NT2/D1 (cell line): ENCODE data around the gene SH2B3.

Experiments used
- DNase-seq: peaks from one replicate; pipeline ENCODE4 v3.0.0-alpha.2; 2011; ENCODE audit warnings: low read depth, low spot score
- H3K27me3 ChIP-seq: 2 replicates; pipeline ENCODE4 v1.6.0; 2011; ENCODE audit warnings: mild to moderate bottlenecking; ENCODE audit not compliant: insufficient read length, insufficient read depth
- H3K36me3 ChIP-seq: 2 replicates; pipeline ENCODE4 v1.6.1; 2011; ENCODE audit warnings: mild to moderate bottlenecking, low read length, mixed read lengths; ENCODE audit not compliant: insufficient read depth, insufficient read length
- H3K4me1 ChIP-seq: 2 replicates; pipeline ENCODE4 v1.5.1; 2011; ENCODE audit not compliant: insufficient read depth, insufficient read length
- H3K4me3 ChIP-seq: 2 replicates; pipeline ENCODE4 v1.5.1; 2011; ENCODE audit warnings: low read depth; ENCODE audit not compliant: insufficient read length
- H3K9ac ChIP-seq: 2 replicates; pipeline ENCODE4 v1.6.0; 2011; ENCODE audit warnings: low read depth; ENCODE audit not compliant: insufficient read length
- H3K9me3 ChIP-seq: 2 replicates; pipeline ENCODE4 v1.5.1; 2011; ENCODE audit warnings: mild to moderate bottlenecking, low read length; ENCODE audit not compliant: insufficient read depth
- SUZ12 ChIP-seq: IDR thresholded peaks from 2 replicates; pipeline ENCODE4 v1.6.1; 2011; ENCODE audit not compliant: insufficient read length, insufficient read depth; ENCODE audit errors: extremely low read depth
- YY1 ChIP-seq: IDR thresholded peaks from 2 replicates; pipeline ENCODE4 v1.6.1; 2011; ENCODE audit not compliant: insufficient read length, insufficient read depth
- ZNF274 ChIP-seq: IDR thresholded peaks from 2 replicates; pipeline ENCODE4 v1.6.1; 2011; ENCODE audit warnings: mild to moderate bottlenecking, low read depth, low read length

Gene SH2B3

DNA sequence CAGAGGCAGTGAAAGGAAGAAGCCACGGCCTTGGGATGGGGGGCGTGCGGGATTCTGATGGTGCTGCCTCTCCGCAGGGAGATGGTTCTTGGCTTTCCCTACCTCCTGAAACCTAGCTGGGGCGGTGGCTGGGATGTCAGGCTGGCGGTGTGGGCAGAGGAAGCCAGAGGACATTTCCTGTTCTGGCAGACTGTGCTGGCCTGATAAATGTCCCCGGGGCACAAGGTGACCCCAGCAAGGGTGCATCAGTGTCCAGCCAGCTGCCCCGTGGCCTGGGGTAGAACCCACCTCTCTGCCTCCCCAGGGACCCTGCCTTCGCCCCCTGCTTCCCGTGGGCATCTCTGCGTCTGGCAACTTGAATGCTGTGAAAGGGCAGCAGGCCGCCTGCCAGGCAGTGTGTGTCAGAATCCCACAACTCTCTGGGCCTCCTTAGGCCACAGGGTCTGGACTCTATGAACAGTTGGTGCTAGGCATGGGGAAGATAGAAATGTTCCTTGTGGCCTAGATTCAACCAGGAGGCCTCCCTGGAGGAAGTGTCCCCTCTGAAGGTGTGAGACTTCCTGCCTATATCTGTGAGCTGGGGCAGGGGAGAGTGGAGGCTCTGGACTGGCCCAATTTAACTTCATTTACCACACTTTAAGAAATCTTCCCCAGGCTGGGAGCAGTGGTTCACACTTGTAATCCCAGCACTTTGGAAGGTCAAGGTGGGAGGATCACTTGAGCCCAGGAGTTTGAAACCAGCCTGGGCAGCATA, 4.9 kb downstream of the SH2B3 start:
- Histone ChIP-seq H3K9ac (peak overlapping the region; percentile 52), H3K9me3 (no peaks in the 10 kb centered on the region), H3K4me1 (peaks cover 52% of the 10 kb centered on the region), H3K36me3 (peaks cover 23% of the 10 kb centered on the region), H3K27me3 (no peaks in the 10 kb centered on the region), H3K4me3 (no peak overlapping the region)
- DNase-seq = no peak
- TF ChIP-seq ZNF274 = no peak
- TF ChIP-seq SUZ12 = no peak
- no peak for TF ChIP-seq YY1

- no peaks in the 10 kb centered on the region for H3K27me3 ChIP-seq
- no peak for DNase-seq
- no peak overlapping the region for H3K4me3 ChIP-seq
- no peaks in the 10 kb centered on the region for H3K9me3 ChIP-seq
- H3K4me1 ChIP-seq = peaks cover 52% of the 10 kb centered on the region
- TF ChIP-seq ZNF274 (no peak), SUZ12 (no peak), YY1 (no peak)
- H3K36me3 ChIP-seq = peaks cover 26% of the 10 kb centered on the region
- H3K9ac ChIP-seq = peak overlapping the region; percentile 57
Observed at GRCh38 chr12:111411185-111411764, 5.6 kb downstream of the SH2B3 start.

GRCh38 chr12:111412007-111412829, 6.5 kb downstream of the SH2B3 start:
- DNase-seq = no peak
- peaks cover 48% of the 10 kb centered on the region for H3K4me1 ChIP-seq

DNA sequence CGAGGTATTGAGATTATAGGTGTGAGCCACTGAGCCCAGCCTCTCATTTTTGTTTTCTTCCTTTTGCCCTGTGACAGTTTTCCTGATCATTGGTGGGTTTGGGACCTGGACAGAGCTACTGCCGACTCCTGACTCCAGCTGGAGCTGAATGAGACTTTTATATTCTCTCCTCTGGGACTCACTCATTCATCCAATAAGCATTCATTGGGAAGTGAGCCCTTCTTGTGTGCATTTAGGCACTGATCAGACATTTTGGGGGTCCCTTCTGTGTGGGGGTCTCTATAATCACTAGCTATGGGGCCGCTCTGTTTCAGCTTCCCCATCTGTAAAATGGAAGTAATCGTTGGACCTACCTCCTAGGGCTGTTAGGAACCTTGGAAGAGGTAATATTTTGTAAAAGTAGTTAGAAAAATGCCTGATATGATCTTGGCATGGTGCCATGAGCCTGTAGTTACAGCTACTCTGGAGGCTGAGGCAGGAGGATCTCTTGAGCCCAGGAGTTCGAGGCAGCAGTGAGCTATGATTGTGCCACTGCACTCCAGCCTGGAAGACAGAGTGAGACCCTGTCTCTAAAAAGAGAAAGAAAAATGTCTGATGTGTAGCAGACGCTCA, 7.2 kb downstream of the SH2B3 start:
- Histone ChIP-seq H3K27me3 (no peaks in the 10 kb centered on the region), H3K4me3 (no peak overlapping the region), H3K9ac (peak overlapping the region; percentile 61), H3K36me3 (peaks cover 25% of the 10 kb centered on the region), H3K4me1 (peaks cover 46% of the 10 kb centered on the region), H3K9me3 (no peaks in the 10 kb centered on the region)
- no peak for DNase-seq
- TF ChIP-seq SUZ12 (no peak), YY1 (no peak), ZNF274 (no peak)

More at GRCh38 chr12:111412007-111412829, 6.5 kb downstream of the SH2B3 start:
- Histone ChIP-seq H3K27me3 (no peaks in the 10 kb centered on the region), H3K36me3 (peaks cover 26% of the 10 kb centered on the region), H3K9ac (peak overlapping the region; percentile 61), H3K4me3 (no peak overlapping the region), H3K9me3 (no peaks in the 10 kb centered on the region)
- no peak for TF ChIP-seq SUZ12
- TF ChIP-seq YY1 = no peak
- no peak for TF ChIP-seq ZNF274

- peaks cover 26% of the 10 kb centered on the region for H3K36me3 ChIP-seq
- H3K27me3 ChIP-seq = no peaks in the 10 kb centered on the region
- peaks cover 46% of the 10 kb centered on the region for H3K4me1 ChIP-seq
- DNase-seq = no peak
- no peaks in the 10 kb centered on the region for H3K9me3 ChIP-seq
- no peak overlapping the region for H3K4me3 ChIP-seq
- no peak for TF ChIP-seq ZNF274
- no peak for TF ChIP-seq YY1
- TF ChIP-seq SUZ12 = no peak
- peak overlapping the region; percentile 61 for H3K9ac ChIP-seq
Observed at GRCh38 chr12:111413442-111414086, 7.8 kb downstream of the SH2B3 start.

DNA sequence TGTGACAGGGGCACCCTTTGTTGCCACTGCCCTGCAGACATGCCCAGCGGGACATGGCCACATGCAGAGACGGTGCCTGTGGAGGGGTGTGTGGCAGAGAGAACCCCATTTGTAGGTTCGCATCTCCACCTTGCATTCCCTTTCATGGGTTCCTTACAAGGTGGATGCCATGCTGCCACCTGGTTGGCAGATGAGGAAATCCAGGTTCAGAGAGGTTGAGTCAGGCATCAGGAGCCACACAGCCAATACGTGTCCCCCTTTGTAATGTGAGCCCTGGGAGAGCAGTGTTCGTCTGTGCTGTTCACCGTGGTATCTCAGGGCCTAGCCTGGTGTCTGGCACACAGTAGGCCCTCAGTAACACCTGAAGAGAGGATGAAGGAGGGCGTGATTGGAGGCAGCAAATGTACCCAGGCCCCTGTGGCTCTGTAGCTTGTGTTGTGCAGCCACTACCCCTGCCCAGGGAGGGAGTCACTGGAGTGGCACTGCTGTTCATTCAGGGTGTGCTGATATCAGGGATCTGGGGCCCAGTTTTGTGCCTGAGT, 9.1 kb downstream of the SH2B3 start:
- DNase-seq = no peak
- H3K36me3 ChIP-seq = peaks cover 37% of the 10 kb centered on the region
- no peak overlapping the region for H3K4me3 ChIP-seq
- no peaks in the 10 kb centered on the region for H3K9me3 ChIP-seq
- TF ChIP-seq ZNF274 = no peak
- TF ChIP-seq YY1 = no peak
- no peak for TF ChIP-seq SUZ12
- peaks cover 40% of the 10 kb centered on the region for H3K4me1 ChIP-seq
- no peaks in the 10 kb centered on the region for H3K27me3 ChIP-seq
- H3K9ac ChIP-seq = no peak overlapping the region

DNA sequence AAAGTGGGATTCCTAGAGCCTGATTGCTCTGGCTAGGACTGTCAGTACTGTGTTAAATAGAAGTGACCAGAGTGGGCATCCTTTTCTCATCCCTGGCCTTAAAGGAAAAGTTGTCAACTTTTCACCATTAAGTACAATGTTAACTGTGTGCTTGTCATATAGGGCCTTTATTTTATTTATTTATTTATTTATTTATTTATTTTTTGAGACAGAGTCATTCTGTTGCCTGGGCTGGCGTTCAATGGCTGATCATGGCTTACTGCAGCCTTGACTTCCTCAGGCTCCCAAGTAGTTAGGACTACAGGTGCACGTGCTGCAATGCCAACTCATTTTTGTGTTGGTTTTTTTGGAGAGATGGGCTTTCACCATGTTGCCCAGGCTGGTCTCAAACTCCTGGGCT, 11.6 kb downstream of the SH2B3 start:
- H3K27me3 ChIP-seq = no peaks in the 10 kb centered on the region
- no peak overlapping the region for H3K9ac ChIP-seq
- no peak for DNase-seq
- peaks cover 19% of the 10 kb centered on the region for H3K4me1 ChIP-seq
- no peaks in the 10 kb centered on the region for H3K9me3 ChIP-seq
- H3K4me3 ChIP-seq = no peak overlapping the region
- peaks cover 57% of the 10 kb centered on the region for H3K36me3 ChIP-seq
- no peak for TF ChIP-seq SUZ12
- no peak for TF ChIP-seq ZNF274
- no peak for TF ChIP-seq YY1
